Measurements from ENCODE around the gene SPR.
"Not testable (repeated sequence)": the region's sequence is repeated elsewhere in the genome, so short reads cannot be mapped to it uniquely, and the experiment has no call there.

The SPR gene

GRCh38 chr2:72888438-72889202 lies 1.4 kb downstream of the SPR start:
- DNase-seq (ENCODE audit: low read depth in 2 of 2, low spot score in 1 of 2), result no peak

DNA sequence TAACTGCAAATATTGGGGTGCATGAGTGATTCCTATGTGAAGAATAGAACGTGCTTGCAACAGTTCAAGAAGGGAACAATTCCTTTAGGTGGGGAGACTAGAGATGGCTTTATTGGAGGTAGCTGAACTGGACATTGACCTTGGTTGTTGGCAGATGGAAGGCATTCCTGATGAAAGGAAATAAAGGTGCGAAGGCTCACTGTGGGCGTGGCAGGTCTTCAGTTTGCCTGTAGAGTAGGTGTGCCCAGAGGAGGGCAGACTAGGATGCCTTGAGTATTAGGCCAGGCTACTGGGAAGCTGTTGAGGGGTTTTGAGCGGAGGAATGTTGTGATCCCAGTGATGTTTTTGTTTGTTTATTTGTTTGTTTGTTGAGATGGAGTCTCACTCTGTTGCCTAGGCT lies 2.8 kb downstream of the SPR start:
- no peak for DNase-seq (ENCODE audit: low read depth in 2 of 2, low spot score in 1 of 2)

DNA sequence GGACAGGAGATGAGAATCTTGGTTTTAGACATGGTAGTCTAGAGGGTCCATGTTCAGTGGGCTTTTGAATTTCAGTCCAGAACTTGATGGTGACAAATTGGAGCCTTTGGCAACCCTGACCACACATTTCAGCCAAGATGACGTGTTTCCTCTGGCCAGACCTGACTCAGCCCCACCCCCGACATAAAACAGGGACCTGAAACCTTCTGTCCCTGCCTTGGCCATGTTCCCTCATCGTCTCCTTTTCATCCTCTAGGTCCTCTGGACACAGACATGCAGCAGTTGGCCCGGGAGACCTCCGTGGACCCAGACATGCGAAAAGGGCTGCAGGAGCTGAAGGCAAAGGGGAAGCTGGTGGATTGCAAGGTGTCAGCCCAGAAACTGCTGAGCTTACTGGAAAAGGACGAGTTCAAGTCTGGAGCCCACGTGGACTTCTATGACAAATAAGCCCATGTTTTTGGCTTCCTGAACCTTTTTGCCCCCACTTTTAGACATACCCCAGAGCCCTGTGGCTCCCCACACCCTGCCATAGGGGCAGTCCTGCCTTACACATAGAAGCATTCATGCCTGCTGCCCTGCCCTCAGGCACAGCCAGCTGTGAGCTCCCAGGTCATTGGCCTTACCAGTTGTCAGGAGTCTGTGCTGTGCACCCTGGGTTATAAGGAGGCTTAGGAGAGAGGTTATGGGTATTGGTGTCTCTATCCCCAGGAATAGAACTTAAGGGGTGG lies 4.0 kb downstream of the SPR start:
- no peak for DNase-seq (ENCODE audit: low read depth in 2 of 2, low spot score in 1 of 2)

GRCh38 chr2:72892506-72893173 lies 5.4 kb downstream of the SPR start:
- DNase-seq (ENCODE audit: low read depth in 2 of 2, low spot score in 1 of 2), result peak in 1 of 2 donors; percentile 16

DNA sequence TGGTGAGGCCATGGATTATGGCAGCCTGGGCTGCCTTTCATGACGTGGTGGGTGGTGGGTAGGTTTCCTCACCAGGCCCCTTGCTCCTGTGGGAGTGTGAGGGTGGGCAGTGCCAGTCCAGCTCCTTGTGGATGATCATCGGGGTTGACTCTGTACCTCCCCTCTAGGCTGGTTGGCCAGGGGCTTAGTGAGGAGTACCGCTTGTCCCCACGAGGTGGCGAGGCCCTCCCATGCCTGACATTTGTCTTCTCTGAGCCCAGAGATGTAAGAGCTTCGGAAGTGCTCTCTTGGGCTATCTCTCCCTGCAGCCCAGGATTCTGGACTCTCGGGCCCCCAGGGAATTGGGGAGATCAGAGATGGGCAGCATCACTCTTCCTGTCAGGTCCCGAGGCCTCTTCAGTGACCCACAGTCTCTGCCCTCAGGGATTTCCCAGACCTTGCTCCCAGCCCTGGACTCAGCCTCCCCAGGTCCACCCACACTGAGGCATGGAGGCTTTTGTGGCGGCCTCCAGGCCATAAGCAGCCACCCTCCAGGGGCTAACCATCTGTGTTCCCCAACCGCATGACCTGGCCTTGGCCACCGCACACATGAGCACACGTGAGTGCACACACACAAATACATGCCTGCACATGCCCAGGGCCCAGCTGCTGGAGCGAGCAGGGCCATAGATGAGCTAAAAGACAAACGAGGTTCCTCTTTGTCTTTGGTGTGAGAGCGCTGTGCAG lies 6.5 kb downstream of the SPR start:
- no peak for DNase-seq (ENCODE audit: low read depth in 2 of 2, low spot score in 1 of 2)

DNA sequence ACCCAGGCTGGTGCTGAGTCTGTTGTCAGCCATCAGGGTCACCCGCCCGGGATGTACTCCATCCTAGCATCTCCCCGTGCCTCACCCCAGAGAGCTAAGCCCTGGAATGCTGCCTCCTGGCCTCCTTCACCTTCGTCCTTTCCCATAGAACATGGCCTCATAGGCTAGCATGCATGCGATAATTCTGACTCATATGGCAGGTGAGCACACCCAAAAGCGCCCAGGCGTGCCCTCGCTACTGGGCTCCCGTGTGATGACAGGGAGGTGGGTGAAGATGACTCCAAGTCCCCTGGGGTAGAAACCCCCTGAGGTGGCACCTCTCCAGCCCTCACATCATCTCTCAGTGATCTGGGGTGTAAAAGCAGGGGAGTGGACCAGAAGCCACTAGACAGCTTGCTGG lies 7.3 kb downstream of the SPR start:
- DNase-seq (ENCODE audit: low read depth in 2 of 2, low spot score in 1 of 2), result no peak

DNA sequence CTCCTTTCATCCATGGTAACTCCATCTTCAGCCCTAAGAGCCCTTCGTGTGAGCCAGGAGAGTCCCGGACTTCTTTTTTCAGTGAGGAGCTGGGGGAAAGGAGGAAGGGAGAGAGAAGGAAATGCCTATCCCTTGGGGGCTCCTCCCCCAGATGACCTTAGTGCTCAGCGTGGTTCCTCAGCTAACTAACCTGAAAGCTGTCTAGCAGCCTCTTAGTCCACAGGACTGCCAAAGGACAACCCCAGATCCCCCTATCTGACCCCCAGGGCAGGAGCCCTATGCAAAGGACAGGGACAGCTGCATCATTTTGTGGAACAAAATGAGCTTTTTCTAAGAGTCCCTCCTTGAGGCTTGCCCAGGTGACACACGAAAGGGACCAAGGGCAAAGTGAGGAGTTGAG lies 7.9 kb downstream of the SPR start:
- no peak for DNase-seq (ENCODE audit: low read depth in 2 of 2, low spot score in 1 of 2)

DNA sequence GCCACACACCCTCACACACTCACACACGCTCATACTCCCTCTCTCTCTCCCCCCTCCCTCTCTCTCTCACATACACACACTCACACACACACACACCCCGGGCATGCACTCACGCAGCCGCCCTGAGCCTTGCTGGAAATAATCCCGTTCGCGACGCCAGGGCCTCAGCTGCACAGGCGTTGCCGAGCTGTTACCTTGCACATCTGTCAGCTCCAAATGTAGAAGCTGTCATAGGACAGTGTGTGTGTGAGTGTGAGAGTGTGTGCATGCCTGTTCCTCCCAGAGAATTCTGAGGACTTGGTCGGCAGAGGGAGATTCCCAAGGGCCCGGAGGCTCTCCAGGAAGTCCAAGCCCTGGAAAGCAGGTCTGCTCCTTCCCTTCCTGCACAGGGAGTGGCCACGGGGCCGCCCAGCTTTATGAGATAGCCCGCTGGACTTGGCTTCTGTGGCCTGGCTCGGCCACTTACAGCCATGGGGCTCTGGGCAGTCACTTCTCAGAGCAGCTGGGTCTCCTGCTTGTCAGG lies 8.6 kb downstream of the SPR start:
- no peak for DNase-seq (ENCODE audit: low read depth in 2 of 2, low spot score in 1 of 2)

DNA sequence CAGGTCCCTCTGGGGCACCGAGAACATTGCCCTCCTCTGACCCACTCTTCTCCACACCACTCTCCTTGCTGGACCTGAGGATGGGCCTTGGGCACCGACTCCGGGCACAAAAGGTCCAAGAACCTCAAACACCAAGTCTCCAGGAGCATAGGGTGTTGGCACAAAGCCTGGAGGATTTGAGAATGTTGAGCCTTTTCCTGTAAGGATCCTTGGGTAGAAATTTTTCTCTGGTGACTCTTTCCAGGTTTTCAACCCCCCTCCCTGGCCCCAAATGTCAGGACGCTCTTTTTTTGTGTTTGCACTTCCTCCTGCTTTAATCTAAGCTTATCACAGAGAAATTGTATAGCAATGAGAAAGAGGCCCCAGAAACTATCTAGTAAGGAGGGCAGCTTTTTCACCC lies 9.2 kb downstream of the SPR start:
- no peak for DNase-seq (ENCODE audit: low read depth in 2 of 2, low spot score in 1 of 2)

GRCh38 chr2:72897785-72898584 lies 10.8 kb downstream of the SPR start:
- no peak for DNase-seq (ENCODE audit: low read depth in 2 of 2, low spot score in 1 of 2)

DNA sequence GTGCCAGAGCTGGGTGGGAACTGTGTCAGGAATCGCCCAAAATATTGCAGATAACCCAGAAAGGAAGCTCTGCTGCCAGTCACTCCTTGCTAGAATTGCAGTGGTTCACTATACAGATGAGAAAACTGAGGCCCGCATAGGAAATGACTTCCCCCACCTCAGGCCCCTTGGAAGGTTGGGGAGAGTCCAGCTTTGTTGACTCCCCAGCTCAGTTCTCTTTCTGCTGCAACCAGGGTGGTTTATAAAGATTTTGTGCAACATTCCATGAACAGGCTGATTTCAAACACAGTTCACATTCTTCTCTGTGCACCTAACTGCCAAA lies 11.3 kb downstream of the SPR start:
- DNase-seq (ENCODE audit: low read depth in 2 of 2, low spot score in 1 of 2), result no peak

GRCh38 chr2:72900191-72900825 lies 13.1 kb downstream of the SPR start:
- DNase-seq (ENCODE audit: low read depth in 2 of 2, low spot score in 1 of 2), result no peak

DNA sequence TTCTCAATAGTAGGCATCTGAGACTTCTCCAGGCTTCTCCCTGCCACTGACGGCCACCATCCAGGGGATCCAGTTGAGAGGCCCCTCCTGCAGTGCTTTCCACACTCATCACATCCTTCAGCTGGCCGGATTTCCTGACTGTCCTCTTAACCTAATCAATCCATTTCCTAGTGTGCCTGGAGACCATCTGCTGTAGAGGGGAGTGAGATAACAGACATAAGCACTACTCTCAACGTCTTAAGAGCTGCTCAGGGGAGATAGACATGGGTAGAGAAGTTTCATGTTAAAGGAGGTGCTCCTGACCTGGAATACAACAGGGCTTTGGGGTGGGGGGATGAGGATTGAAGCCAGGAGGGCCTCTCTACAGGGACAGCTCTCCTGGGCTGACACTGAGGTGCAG lies 14.2 kb downstream of the SPR start:
- DNase-seq (ENCODE audit: low read depth in 2 of 2, low spot score in 1 of 2), result no peak

GRCh38 chr2:72907369-72907768 lies 20.2 kb downstream of the SPR start:
- not testable (repeated sequence) for DNase-seq (ENCODE audit: low read depth in 2 of 2, low spot score in 1 of 2)

DNA sequence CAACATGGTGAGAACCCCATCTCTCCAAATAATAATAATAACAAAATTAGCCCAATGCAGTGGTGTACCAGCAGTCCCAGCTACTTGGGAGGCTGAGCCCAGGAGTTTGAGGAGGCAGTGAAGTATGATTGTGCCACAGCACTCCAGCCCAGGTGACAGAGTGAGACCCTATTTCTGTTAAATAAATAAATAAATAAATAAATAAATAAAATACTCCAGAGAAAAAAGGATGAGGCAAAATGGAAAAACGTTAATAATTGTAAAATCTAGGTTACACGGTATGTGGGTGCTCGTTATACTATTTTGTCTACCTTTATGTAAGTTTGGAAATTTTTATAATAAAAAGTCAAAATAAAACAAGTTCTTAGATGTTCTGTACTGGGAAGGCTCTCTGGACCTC lies 21.5 kb downstream of the SPR start:
- no peak for DNase-seq (ENCODE audit: low read depth in 2 of 2, low spot score in 1 of 2)

GRCh38 chr2:72911256-72911655 lies 24.0 kb downstream of the SPR start:
- no peak for DNase-seq (ENCODE audit: low read depth in 2 of 2, low spot score in 1 of 2)

DNA sequence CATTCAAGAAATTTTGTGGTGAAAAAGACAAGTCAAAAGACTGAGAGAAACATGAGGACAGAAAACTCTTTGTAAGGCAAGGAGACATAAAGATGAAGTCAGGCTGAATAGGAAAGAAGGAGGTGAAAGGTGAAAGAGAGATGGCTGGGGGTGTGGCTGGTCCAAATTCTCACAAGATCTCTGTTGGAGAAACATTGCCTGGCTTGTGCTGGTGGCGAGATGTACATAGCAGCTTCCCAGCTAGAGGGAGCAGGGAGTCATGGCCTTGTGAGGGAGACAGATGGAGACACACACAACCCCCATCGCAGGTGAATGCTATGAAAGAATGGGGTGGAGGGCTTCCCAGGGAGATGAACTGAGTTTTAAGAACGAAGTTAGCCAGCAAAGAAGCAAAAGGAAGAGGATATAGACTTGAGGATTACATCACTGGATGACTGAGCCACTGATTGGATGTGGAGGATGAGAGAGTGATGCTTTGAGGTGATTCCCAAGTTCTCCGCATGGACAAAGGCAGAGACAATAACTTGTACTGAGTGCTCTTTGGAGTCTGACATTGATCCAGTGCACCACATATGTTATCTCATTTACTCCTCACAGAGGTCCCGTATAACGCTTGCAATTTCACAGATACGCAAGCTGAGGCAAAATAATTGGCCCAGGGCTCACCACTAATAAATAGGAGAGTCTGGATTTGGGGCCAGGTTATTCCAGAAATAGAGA lies 26.4 kb downstream of the SPR start:
- no peak for DNase-seq (ENCODE audit: low read depth in 2 of 2, low spot score in 1 of 2)

- no peak for DNase-seq (ENCODE audit: low read depth in 2 of 2, low spot score in 1 of 2)
Observed at GRCh38 chr2:72914206-72914559, 27.0 kb downstream of the SPR start.

GRCh38 chr2:72914589-72915319 lies 27.5 kb downstream of the SPR start:
- no peak for DNase-seq (ENCODE audit: low read depth in 2 of 2, low spot score in 1 of 2)

Measured in stimulated activated CD8-positive, alpha-beta memory T cell treated with anti-CD3 and anti-CD28 coated beads, Interleukin-4, amount 100 ng/mL, for 4 hours (primary cell).